NT2/D1 (cell line): ENCODE data around the gene CYP21A2.
"Not testable (repeated sequence)": the region's sequence is repeated elsewhere in the genome, so short reads cannot be mapped to it uniquely, and the experiment has no call there.

Experiments
- DNase-seq: peaks from one replicate; pipeline ENCODE4 v3.0.0-alpha.2; 2011; ENCODE audit warnings: low read depth, low spot score
- H3K27me3 ChIP-seq: 2 replicates; pipeline ENCODE4 v1.6.0; 2011; ENCODE audit warnings: mild to moderate bottlenecking; ENCODE audit not compliant: insufficient read length, insufficient read depth
- H3K36me3 ChIP-seq: 2 replicates; pipeline ENCODE4 v1.6.1; 2011; ENCODE audit warnings: mild to moderate bottlenecking, low read length, mixed read lengths; ENCODE audit not compliant: insufficient read depth, insufficient read length
- H3K4me1 ChIP-seq: 2 replicates; pipeline ENCODE4 v1.5.1; 2011; ENCODE audit not compliant: insufficient read depth, insufficient read length
- H3K4me3 ChIP-seq: 2 replicates; pipeline ENCODE4 v1.5.1; 2011; ENCODE audit warnings: low read depth; ENCODE audit not compliant: insufficient read length
- H3K9ac ChIP-seq: 2 replicates; pipeline ENCODE4 v1.6.0; 2011; ENCODE audit warnings: low read depth; ENCODE audit not compliant: insufficient read length
- H3K9me3 ChIP-seq: 2 replicates; pipeline ENCODE4 v1.5.1; 2011; ENCODE audit warnings: mild to moderate bottlenecking, low read length; ENCODE audit not compliant: insufficient read depth

CYP21A2 gene

GRCh38 chr6:32038878-32039277, 663 bp downstream of the CYP21A2 start:
- H3K9me3 ChIP-seq, H3K36me3 ChIP-seq, H3K27me3 ChIP-seq, H3K9ac ChIP-seq, H3K4me1 ChIP-seq, DNase-seq, H3K4me3 ChIP-seq: not testable (repeated sequence)

- H3K9me3 ChIP-seq, H3K9ac ChIP-seq, H3K4me1 ChIP-seq, H3K27me3 ChIP-seq, H3K36me3 ChIP-seq, H3K4me3 ChIP-seq, DNase-seq: not testable (repeated sequence)
These were observed 1.4 kb downstream of the CYP21A2 start for GRCh38 chr6:32039321-32040274.

GRCh38 chr6:32040299-32041049, 2.3 kb downstream of the CYP21A2 start:
- H3K4me1 ChIP-seq, H3K27me3 ChIP-seq, H3K9me3 ChIP-seq, H3K36me3 ChIP-seq, H3K4me3 ChIP-seq, DNase-seq, H3K9ac ChIP-seq: not testable (repeated sequence)

GRCh38 chr6:32041050-32041321, 2.8 kb downstream of the CYP21A2 start:
- not testable (repeated sequence) for DNase-seq, H3K9me3 ChIP-seq, H3K4me3 ChIP-seq, H3K9ac ChIP-seq, H3K4me1 ChIP-seq, H3K36me3 ChIP-seq, H3K27me3 ChIP-seq

GRCh38 chr6:32041385-32041784, 3.2 kb downstream of the CYP21A2 start:
- not testable (repeated sequence) for H3K36me3 ChIP-seq, H3K9ac ChIP-seq, H3K9me3 ChIP-seq, H3K27me3 ChIP-seq, DNase-seq, H3K4me1 ChIP-seq, H3K4me3 ChIP-seq

- not testable (repeated sequence) for H3K9ac ChIP-seq, H3K36me3 ChIP-seq, H3K27me3 ChIP-seq, H3K9me3 ChIP-seq, DNase-seq, H3K4me3 ChIP-seq
- peaks cover 11% of the 10 kb centered on the region for H3K4me1 ChIP-seq
These were observed 4.1 kb downstream of the CYP21A2 start for GRCh38 chr6:32042276-32042675.

GRCh38 chr6:32043589-32044380, 5.6 kb downstream of the CYP21A2 start:
- peaks cover 18% of the 10 kb centered on the region for H3K4me1 ChIP-seq
- not testable (repeated sequence) for H3K36me3 ChIP-seq, DNase-seq, H3K4me3 ChIP-seq, H3K9ac ChIP-seq, H3K27me3 ChIP-seq, H3K9me3 ChIP-seq

GRCh38 chr6:32044916-32045315, 6.7 kb downstream of the CYP21A2 start:
- H3K9me3 ChIP-seq, DNase-seq, H3K9ac ChIP-seq, H3K4me3 ChIP-seq, H3K36me3 ChIP-seq, H3K27me3 ChIP-seq: not testable (repeated sequence)
- peaks cover 18% of the 10 kb centered on the region for H3K4me1 ChIP-seq
